Osteoblast (primary cell): ENCODE measurements around the gene EVPL. TPM values are rescaled to one million over a fixed set of nuclear protein-coding genes. Genes with fewer than 3 reads are reported as not detected.

Source experiments
- DNase-seq: peaks from one replicate; pipeline ENCODE4 v3.0.0; 2011; ENCODE audit warnings: low spot score, mixed read lengths; ENCODE audit not compliant: insufficient read length; ENCODE audit errors: missing footprints
- H2AFZ ChIP-seq: 2 replicates; pipeline ENCODE4 v1.6.0; 2011; ENCODE audit warnings: mild to moderate bottlenecking, low read length
- H3K27ac ChIP-seq: 2 replicates; pipeline ENCODE4 v1.5.1; 2011; ENCODE audit warnings: mild to moderate bottlenecking, low read depth, low read length, moderate library complexity
- H3K27me3 ChIP-seq: 2 replicates; pipeline ENCODE4 v1.6.0; 2012; ENCODE audit warnings: mild to moderate bottlenecking, control low read depth, inconsistent platforms, low read length, moderate library complexity; ENCODE audit not compliant: insufficient read depth
- H3K36me3 ChIP-seq: 2 replicates; pipeline ENCODE4 v1.5.1; 2011; ENCODE audit warnings: mild to moderate bottlenecking, low read length, control low read depth, moderate library complexity; ENCODE audit not compliant: insufficient read depth
- H3K4me1 ChIP-seq: 2 replicates; pipeline ENCODE4 v1.5.1; 2011; ENCODE audit warnings: mild to moderate bottlenecking, low read length, control low read depth, moderate library complexity; ENCODE audit not compliant: insufficient read depth
- H3K4me2 ChIP-seq: 2 replicates; pipeline ENCODE4 v1.6.0; 2011; ENCODE audit warnings: mild to moderate bottlenecking, low read length; ENCODE audit not compliant: insufficient read depth
- H3K4me3 ChIP-seq: fragments of 200-600 bp; sonication (generic); 3 replicates; pipeline ENCODE4 v1.5.1; 2012; ENCODE audit warnings: mild to moderate bottlenecking, low read length, inconsistent platforms; ENCODE audit not compliant: insufficient read depth
- H3K79me2 ChIP-seq: 2 replicates; pipeline ENCODE4 v1.6.0; 2012; ENCODE audit warnings: mild to moderate bottlenecking, low read length, control low read depth, inconsistent platforms; ENCODE audit not compliant: insufficient read depth
- H3K9me3 ChIP-seq: 2 replicates; pipeline ENCODE4 v1.5.1; 2011; ENCODE audit warnings: low read depth, low read length, control low read depth
- H4K20me1 ChIP-seq: 2 replicates; pipeline ENCODE4 v1.6.0; 2012; ENCODE audit warnings: mild to moderate bottlenecking, low read length, control low read depth; ENCODE audit not compliant: insufficient read depth
- CTCF ChIP-seq: IDR thresholded peaks from 2 replicates; pipeline ENCODE4 v1.5.1; 2011; ENCODE audit warnings: mild to moderate bottlenecking, low read depth, low read length, moderate library complexity; ENCODE audit errors: extremely low read depth
- total RNA-seq: library from RNA; depleted of rRNA; stranded (reverse); fragments of >200 nt; gene quantifications from 2 replicates; pipeline ENCODE4 v1.2.3, GENCODE V29; 2012

Gene EVPL
- total RNA-seq, 1 donor = not detected

- Histone ChIP-seq H2AFZ (no peak overlapping the region), H3K79me2 (peaks cover 33% of the 10 kb centered on the region), H3K4me1 (peaks cover 12% of the 10 kb centered on the region), H3K36me3 (peaks cover 68% of the 10 kb centered on the region), H3K27ac (no peak overlapping the region), H3K4me3 (no peak overlapping the region), H3K9me3 (peaks cover 3% of the 10 kb centered on the region), H4K20me1 (peaks cover 38% of the 10 kb centered on the region), H3K27me3 (no peaks in the 10 kb centered on the region), H3K4me2 (no peak overlapping the region)
- no peak for TF ChIP-seq CTCF
- no peak for DNase-seq
These were observed 23.7 kb upstream of the EVPL start for GRCh38 chr17:76050538-76051467.

GRCh38 chr17:76049836-76050537 lies 22.9 kb upstream of the EVPL start:
- H4K20me1 ChIP-seq = peaks cover 38% of the 10 kb centered on the region
- no peak overlapping the region for H3K4me2 ChIP-seq
- H3K9me3 ChIP-seq = peaks cover 3% of the 10 kb centered on the region
- H3K27ac ChIP-seq = no peak overlapping the region
- no peak overlapping the region for H2AFZ ChIP-seq
- no peak for DNase-seq
- no peaks in the 10 kb centered on the region for H3K27me3 ChIP-seq
- H3K36me3 ChIP-seq = peaks cover 74% of the 10 kb centered on the region
- TF ChIP-seq CTCF = no peak
- H3K4me1 ChIP-seq = peaks cover 12% of the 10 kb centered on the region
- no peak overlapping the region for H3K4me3 ChIP-seq
- peaks cover 33% of the 10 kb centered on the region for H3K79me2 ChIP-seq

- Histone ChIP-seq H3K27me3 (no peaks in the 10 kb centered on the region), H3K79me2 (peaks cover 33% of the 10 kb centered on the region), H3K36me3 (peaks cover 75% of the 10 kb centered on the region), H3K27ac (no peak overlapping the region), H3K4me2 (no peak overlapping the region), H3K9me3 (peaks cover 3% of the 10 kb centered on the region), H3K4me1 (peaks cover 11% of the 10 kb centered on the region), H4K20me1 (peaks cover 38% of the 10 kb centered on the region), H3K4me3 (no peak overlapping the region), H2AFZ (no peak overlapping the region)
- TF ChIP-seq CTCF = no peak
- DNase-seq = no peak
These were observed 22.1 kb upstream of the EVPL start for GRCh38 chr17:76049239-76049638.

- Histone ChIP-seq H3K27me3 (no peaks in the 10 kb centered on the region), H2AFZ (no peak overlapping the region), H3K4me3 (no peak overlapping the region), H3K36me3 (peaks cover 75% of the 10 kb centered on the region), H3K9me3 (no peaks in the 10 kb centered on the region), H4K20me1 (peaks cover 35% of the 10 kb centered on the region), H3K4me1 (peaks cover 5% of the 10 kb centered on the region), H3K4me2 (no peak overlapping the region), H3K27ac (no peak overlapping the region), H3K79me2 (peaks cover 33% of the 10 kb centered on the region)
- TF ChIP-seq CTCF = no peak
- DNase-seq = no peak
These were observed 21.6 kb upstream of the EVPL start for GRCh38 chr17:76048711-76049110.
